HG03558 (cell line): ENCODE results near the gene ZMIZ1.
A peak's percentile ranks its signal among the peaks of the same experiment; 100 is the strongest.

Experiments
- ATAC-seq: cut with Tn5 transposase; IDR thresholded peaks from one replicate; pipeline ENCODE4 v1.9.1; 2021; ENCODE audit warnings: moderate number of reproducible peaks; ENCODE audit not compliant: unreplicated experiment; ENCODE audit errors: extremely low read depth

The ZMIZ1 gene, protein sequence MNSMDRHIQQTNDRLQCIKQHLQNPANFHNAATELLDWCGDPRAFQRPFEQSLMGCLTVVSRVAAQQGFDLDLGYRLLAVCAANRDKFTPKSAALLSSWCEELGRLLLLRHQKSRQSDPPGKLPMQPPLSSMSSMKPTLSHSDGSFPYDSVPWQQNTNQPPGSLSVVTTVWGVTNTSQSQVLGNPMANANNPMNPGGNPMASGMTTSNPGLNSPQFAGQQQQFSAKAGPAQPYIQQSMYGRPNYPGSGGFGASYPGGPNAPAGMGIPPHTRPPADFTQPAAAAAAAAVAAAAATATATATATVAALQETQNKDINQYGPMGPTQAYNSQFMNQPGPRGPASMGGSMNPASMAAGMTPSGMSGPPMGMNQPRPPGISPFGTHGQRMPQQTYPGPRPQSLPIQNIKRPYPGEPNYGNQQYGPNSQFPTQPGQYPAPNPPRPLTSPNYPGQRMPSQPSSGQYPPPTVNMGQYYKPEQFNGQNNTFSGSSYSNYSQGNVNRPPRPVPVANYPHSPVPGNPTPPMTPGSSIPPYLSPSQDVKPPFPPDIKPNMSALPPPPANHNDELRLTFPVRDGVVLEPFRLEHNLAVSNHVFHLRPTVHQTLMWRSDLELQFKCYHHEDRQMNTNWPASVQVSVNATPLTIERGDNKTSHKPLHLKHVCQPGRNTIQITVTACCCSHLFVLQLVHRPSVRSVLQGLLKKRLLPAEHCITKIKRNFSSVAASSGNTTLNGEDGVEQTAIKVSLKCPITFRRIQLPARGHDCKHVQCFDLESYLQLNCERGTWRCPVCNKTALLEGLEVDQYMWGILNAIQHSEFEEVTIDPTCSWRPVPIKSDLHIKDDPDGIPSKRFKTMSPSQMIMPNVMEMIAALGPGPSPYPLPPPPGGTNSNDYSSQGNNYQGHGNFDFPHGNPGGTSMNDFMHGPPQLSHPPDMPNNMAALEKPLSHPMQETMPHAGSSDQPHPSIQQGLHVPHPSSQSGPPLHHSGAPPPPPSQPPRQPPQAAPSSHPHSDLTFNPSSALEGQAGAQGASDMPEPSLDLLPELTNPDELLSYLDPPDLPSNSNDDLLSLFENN

GRCh38 chr10:79068562-79069324, at the start of gene ZMIZ1:
Gene ZMIZ1, plus strand, starts transcription at chr10:79068966. Its CDS starts 132,667 bp downstream, at chr10:79201633.
- peak; percentile 53 for ATAC-seq

GRCh38 chr10:79019441-79020014, 49.2 kb upstream of the ZMIZ1 start:
- no peak for ATAC-seq

GRCh38 chr10:79020015-79020491, 48.7 kb upstream of the ZMIZ1 start:
- no peak for ATAC-seq

DNA sequence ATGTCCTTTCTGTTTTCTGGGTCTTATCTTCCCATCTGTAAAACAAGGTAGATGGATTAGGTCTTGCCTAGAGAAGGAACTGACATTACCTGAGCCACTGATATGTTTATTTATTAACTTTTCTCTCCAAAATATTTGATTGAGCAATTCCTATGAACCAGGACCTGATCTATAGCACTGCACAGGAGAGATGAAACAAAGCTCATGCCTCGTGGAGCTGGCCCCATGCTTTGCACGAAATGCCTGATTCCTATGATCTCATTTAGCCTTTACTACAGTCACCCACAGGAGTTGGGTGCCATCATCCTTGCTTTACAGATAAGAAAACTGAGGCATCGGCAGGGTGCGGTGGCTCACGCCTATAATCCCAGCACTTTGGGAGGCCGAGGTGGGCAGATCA, 48.2 kb upstream of the ZMIZ1 start:
- no peak for ATAC-seq

DNA sequence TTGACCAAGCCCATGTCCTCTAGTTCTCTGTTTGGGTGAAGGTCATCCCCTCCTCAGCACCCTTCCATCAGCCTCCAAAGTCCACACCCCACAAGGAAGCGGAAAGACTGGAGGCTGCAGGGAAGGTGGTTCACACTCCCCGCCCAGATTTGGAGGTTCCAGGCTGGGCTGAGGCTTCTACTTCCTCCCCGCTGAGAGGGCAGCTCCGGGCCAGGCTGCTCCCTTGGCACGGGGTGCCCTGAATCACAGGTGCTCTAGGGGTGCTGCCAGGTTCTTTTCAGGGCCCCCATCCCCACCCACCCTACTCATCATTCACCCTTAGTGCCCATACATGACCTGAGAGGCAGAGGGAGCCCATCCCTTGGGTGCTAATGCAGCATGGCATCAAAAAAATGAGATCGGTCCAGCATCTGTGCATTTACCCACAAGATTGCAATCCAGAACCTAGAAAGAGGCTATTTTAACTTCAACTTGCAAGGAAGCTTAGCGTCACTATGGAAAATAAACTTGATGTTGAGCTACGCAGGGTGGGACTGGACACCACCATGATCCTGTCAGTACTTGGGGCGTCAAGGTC, 47.3 kb upstream of the ZMIZ1 start:
- ATAC-seq, result no peak

GRCh38 chr10:79021948-79022499, 46.7 kb upstream of the ZMIZ1 start:
- ATAC-seq, result no peak

DNA sequence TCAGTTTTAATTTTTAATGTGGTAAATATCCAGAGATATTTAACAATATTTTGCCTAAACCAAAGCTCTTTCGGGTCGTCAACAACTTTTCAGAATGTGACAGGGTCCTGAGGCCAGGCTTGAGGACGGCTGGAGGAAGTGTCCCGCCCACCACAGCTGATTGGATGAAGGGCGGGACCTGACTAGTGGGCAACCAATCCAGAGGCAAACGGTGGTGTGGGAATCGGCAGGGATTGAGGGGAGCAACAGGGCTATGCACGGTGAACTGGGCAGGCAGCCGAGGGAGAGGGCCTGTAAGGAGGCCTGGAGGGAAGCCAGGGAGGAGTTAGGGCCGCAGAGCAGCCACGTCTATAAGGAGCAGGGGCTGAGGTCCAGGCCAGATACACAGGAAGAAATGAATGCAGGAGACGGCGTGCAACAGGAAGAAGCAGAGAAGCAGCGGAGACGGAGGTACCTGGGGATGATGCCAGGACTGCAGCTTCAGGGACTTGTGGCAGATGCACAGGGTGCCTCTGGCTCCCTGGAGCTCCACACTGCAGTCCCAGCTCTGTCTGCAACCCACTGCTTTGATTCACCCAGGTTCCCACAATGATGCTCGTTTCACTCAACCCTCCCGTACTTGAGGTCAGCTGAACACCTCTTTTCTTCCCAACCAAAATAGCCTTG, 46.1 kb upstream of the ZMIZ1 start:
- no peak for ATAC-seq

DNA sequence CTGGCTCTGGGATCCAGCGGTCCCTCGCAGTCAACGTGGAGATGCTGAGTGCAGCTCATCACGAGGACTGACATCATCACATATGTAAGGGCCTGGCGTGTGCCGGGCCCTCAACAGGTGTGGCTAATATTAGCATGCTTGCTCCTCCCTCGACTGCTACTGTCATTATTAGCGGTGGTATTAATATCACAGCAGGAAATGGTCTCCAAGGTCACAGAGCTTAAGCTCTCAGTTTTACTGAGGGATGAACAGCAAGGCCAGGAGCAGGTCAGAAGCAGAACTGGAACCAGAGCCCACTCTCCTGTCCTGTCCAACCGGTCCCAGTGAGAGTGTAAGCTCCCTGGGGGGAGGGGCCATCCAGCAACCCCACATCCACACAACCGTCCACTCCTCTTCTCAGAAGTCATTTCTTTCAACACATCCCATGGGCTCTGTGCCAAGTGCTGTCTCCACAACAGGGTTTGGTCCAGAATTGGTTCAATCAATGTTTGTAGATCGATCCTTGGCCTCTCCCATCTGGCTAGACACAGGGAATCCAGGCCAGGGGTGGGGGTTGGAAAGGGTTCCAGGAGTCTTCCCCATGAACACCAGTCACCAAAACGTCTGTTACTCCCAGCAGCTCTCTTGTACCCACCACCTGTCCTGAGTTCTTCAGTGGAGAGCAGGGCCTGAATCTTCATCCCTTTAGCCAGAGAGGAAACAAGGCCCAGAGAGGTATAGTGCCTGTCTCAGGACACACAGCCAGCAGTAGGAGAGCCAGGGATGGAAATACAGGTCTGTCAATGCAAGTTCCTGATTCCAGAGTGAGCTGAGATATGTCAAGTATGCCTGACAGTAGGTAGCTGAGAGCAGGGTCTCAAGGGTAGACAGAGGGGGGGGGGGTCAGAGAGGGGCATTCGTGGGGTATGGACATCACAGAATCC, 45.3 kb upstream of the ZMIZ1 start:
- ATAC-seq, result no peak

- no peak for ATAC-seq
Observed at GRCh38 chr10:79024296-79024695, 44.5 kb upstream of the ZMIZ1 start.

- ATAC-seq, result no peak
Observed at GRCh38 chr10:79024720-79025198, 44.0 kb upstream of the ZMIZ1 start.

GRCh38 chr10:79025199-79025832, 43.5 kb upstream of the ZMIZ1 start:
- no peak for ATAC-seq

GRCh38 chr10:79026341-79026761, 42.4 kb upstream of the ZMIZ1 start:
- no peak for ATAC-seq

DNA sequence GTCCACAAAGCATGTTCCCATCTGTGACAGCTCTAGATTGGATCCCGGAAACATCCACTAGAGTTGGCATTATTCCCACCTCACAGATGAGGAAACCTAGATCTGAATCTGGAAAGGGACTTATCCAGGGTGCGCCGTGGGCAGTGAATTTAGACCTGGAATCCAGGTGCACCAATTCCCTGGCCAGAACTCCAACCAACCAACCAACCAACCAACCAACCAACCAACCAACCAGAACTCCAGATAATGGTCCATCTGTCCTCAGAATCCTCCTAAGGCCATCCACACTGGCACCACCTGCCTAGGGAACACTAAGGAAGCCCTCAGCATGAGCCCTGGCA, 42.0 kb upstream of the ZMIZ1 start:
- no peak for ATAC-seq

DNA sequence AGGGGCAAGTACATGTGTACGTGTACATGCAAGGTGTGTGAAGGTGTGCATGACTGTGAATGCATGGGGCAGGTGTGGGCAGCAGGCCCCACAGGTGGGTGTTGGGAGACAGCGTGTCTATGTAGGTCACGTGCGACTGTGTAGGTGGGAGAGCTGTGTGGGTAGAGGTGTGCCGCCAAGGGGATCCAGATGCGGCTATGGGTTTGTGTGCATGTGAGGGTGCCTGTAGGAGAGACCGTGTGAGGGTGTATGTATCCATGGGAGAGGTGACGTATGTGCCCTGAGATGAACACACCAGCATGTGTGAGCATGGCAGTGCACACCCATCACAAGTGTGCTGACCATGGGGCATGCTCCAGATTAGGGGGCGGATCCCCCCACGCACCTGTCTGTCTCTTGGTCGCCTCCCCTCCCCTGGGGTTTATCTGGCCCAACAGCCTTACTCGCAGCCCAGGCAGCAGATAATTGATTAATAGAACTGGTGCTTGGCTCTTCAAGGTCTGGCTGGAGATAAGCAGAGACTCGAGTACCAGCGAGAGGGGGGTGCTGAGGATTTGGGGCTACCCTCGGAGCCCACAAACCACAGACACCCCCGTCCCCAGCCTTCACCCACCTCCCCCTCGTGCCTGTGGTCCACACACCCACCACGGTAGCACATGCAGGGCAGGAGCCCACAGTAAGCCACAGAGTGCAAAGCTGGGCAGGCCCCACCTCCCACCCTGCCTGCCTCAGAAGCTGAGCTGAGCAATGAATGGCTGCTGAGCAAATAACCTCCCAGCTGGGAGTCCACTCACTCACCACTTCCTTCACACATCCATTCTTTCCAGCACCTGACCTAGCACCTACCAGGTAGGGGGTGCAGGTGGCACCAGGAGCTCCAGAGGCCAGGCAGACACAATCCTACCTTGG, 41.4 kb upstream of the ZMIZ1 start:
- ATAC-seq, result no peak

DNA sequence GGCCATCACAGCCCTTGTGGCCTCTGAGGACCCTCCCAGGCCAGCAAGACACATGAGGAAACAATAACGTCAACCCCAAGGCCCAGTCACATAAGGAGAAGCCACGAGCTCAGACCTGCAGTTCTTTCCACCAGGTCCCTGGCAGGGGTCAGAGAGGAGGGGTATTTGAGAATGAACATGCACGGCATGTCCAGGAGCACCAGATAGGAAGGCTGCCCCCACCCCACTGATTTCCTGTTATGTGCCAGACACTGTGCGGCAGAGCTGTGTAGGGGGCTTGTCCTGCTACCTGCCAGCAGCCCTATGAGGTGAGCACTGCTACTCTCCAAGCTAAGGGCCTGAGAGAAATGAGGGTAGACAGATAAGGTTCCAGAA, 40.7 kb upstream of the ZMIZ1 start:
- ATAC-seq, result no peak

- ATAC-seq, result no peak
Observed at GRCh38 chr10:79028451-79029010, 40.2 kb upstream of the ZMIZ1 start.
